Mucosa of descending colon (tissue), 3 donors: ENCODE results near the gene APOL6. TPM values are rescaled to one million over a fixed set of nuclear protein-coding genes. Genes with fewer than 3 reads are reported as not detected.

ENCODE experiments used
- ATAC-seq: fragments of 200-7000 bp; cut with Tn5 transposase; one replicate; pipeline ENCODE4 v1.9.1; 2020; ENCODE audit warnings: mild to moderate bottlenecking, moderate library complexity
- DNase-seq, 3 donors: peaks; one replicate each; pipeline ENCODE4 v3.0.0-alpha.2; 2020
- H3K36me3 ChIP-seq: fragments of 200-600 bp; one replicate; pipeline ENCODE4 v1.8.0; 2021; ENCODE audit warnings: low read depth, mild to moderate bottlenecking
- H3K4me1 ChIP-seq: fragments of 200-600 bp; one replicate; pipeline ENCODE4 v1.8.0; 2021; ENCODE audit warnings: low read depth, mild to moderate bottlenecking
- H3K4me3 ChIP-seq: fragments of 200-600 bp; one replicate; pipeline ENCODE4 v1.8.0; 2021; ENCODE audit warnings: mild to moderate bottlenecking
- H3K9me3 ChIP-seq: fragments of 200-600 bp; one replicate; pipeline ENCODE4 v1.8.0; 2021; ENCODE audit warnings: mild to moderate bottlenecking
- intact Hi-C, 2 donors: fragments of 100-400 bp; cut with DNase I in 1 of 2; cut with micrococcal nuclease in 1 of 2; formaldehyde crosslinking; loops; one replicate each; pipeline versions ENCODE4 v1.11.0 to v1.11.1; 2022; cut with DNase I, micrococcal nuclease
- total RNA-seq, 3 donors: library from RNA; stranded (reverse); fragmentation: NEBNext Ultra II Directional in 2 of 3; extraction: Animal tissue kit (Norgen Biotek cat#: 25700) in 2 of 3; gene quantifications; one replicate each; pipeline versions ENCODE4 v1.2.1 to v1.2.4, GENCODE V29; 2021 to 2023
- TF ChIP-seq, protein P1 (sequence below): fragments of 200-600 bp; IDR thresholded peaks from one replicate; pipeline ENCODE4 v1.8.0; 2022; ENCODE audit warnings: antibody characterized with exemption, mild to moderate bottlenecking
- donor health status: DM: no; HTN: no; CAD: no; lungs with moderate emphysema.
- donor health status: DM: no; HTN: no; CAD: no.
- donor health status: DM: no; HTN: yes; CAD: no.

APOL6 gene
- total RNA-seq, 3 donors from 2014 or later = 40.3 to 43.1 (median 42.1) TPM

DNA sequence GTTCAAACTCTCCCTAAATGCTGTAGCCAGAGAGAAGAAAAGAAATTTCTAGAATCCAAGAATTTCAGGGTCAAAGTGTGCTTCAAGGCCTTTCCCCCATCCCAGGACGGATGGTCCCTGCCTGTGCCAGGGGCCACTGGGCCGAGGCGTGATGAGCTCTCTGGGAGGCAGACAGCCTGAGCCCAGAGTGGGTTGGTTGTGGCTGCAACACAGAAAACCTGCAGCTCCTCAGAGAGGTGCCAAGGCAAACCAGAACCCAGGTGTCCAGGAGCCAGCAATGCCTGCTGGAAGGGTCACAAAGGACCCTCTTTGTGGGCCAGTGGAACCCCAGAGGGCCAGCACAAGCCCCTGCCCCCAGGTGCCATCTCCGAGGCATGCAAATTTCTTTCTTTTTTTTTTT, 2.6 kb upstream of the APOL6 start:
- DNase-seq (no peak), ATAC-seq (no peak)
- Histone ChIP-seq H3K36me3 (no peaks in the 10 kb centered on the region), H3K9me3 (no peaks in the 10 kb centered on the region), H3K4me3 (no peak overlapping the region), H3K4me1 (peaks cover 19% of the 10 kb centered on the region)
- TF ChIP-seq, protein P1, sequence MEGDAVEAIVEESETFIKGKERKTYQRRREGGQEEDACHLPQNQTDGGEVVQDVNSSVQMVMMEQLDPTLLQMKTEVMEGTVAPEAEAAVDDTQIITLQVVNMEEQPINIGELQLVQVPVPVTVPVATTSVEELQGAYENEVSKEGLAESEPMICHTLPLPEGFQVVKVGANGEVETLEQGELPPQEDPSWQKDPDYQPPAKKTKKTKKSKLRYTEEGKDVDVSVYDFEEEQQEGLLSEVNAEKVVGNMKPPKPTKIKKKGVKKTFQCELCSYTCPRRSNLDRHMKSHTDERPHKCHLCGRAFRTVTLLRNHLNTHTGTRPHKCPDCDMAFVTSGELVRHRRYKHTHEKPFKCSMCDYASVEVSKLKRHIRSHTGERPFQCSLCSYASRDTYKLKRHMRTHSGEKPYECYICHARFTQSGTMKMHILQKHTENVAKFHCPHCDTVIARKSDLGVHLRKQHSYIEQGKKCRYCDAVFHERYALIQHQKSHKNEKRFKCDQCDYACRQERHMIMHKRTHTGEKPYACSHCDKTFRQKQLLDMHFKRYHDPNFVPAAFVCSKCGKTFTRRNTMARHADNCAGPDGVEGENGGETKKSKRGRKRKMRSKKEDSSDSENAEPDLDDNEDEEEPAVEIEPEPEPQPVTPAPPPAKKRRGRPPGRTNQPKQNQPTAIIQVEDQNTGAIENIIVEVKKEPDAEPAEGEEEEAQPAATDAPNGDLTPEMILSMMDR = no peak
- intact Hi-C loops = no loop called here

DNA sequence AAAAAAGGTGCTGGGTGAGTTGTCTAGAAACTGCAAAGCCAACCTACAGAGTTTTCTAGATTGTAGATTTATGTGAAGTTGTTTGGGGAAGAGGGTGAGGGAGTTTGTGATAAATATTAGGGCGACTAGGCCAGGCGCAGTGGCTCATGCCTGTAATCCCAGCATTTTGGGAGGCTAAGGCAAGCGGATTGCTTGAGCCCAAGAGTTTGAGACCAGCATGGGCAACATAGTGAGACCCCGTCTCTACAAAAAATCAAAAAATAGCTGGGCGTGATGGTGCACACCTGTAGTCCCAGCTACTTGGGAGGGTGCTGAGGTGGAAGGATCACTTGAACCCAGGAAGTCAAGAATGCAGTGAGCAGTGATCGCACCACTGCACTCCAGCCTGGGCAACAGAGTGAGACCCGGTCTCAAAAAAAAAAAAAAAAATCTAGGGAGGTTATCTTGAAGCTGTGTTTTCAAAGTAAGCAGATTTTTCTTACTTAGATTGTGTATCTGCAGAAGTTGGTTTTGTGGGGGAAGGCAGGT, 844 bp downstream of the APOL6 start:
- peaks cover 16% of the 10 kb centered on the region for H3K4me1 ChIP-seq
- ATAC-seq (peak; percentile 38), DNase-seq (no peak)
- TF ChIP-seq, protein P1 = no peak
- H3K36me3 ChIP-seq = no peaks in the 10 kb centered on the region
- intact Hi-C loops = no loop called here
- H3K4me3 ChIP-seq = peak overlapping the region; percentile 83
- H3K9me3 ChIP-seq = peaks cover 2% of the 10 kb centered on the region

DNA sequence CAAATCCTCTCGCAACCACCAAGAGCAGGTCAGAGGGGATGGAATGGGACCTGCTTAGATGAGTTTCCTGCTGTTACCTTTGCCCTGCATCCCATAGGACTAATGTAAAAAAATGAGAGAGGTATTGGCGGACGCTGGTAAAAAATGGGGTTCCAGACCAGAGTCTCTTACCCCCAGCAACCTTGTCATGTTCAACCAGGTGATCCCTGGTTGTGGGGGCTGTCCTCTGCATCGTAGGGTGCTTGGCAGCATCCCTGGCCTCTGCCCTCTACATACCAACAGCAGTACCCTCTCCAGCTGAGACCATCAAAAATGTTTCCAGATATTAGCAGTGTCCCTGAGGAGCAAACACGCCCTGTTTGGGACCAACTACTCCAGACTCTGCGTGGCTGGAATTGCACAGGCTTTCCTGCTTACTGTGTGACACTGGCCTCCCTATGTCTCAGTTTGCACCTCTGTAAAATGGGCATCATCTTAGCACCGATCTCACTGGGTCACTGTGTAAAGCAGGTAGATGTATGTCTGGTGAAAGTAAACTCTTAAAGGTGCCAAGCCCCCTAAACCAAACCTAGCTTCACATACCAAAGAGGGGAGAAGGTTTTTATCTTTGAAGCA, 1.5 kb downstream of the APOL6 start:
- Histone ChIP-seq H3K4me1 (peaks cover 16% of the 10 kb centered on the region), H3K36me3 (no peaks in the 10 kb centered on the region), H3K9me3 (peaks cover 2% of the 10 kb centered on the region), H3K4me3 (no peak overlapping the region)
- DNase-seq (no peak), ATAC-seq (no peak)
- TF ChIP-seq, protein P1 = no peak
- intact Hi-C loops = no loop called here

DNA sequence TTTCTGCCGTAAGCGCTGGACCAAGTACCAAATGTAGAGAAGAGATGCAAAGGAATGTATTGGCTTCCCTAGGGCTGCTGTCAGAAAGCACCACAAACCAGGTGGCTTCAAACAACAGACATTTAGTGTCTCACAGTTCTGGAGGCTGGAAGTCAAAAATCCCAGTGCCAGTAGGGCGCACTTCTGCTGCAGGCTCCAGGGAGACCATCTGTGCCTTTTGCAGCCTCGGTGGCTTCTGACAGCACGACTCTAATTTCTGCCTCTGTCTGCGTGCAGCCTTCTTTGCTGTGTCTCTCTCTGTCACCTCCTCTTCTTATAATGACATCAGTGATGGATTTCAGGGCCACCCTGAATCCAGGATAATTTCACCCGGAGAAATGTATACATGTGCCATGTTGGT, 2.8 kb downstream of the APOL6 start:
- Histone ChIP-seq H3K4me1 (peaks cover 16% of the 10 kb centered on the region), H3K36me3 (no peaks in the 10 kb centered on the region), H3K9me3 (peaks cover 2% of the 10 kb centered on the region), H3K4me3 (no peak overlapping the region)
- ATAC-seq (no peak), DNase-seq (no peak)
- TF ChIP-seq, protein P1 = no peak
- intact Hi-C loops = no loop called here

DNA sequence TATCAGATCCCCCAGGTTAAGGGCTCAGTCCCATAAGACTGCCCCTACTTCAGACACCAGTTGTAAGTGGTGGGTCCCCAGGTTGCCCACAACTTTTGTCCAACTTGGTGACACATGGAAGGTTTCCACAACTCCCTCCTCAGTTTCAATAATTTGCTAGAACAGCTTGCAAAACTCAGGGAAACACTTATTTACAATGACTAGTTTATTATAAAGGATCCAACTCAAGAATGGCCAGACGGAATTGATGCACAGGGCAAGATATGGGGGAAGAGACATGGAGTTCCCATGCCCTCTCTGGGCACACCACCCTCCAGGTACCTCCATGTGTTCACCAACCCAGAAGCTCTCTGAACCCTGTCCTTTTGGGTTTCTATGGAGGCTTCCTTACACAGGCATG, 5.6 kb downstream of the APOL6 start:
- peaks cover 2% of the 10 kb centered on the region for H3K9me3 ChIP-seq
- H3K36me3 ChIP-seq = peaks cover 6% of the 10 kb centered on the region
- TF ChIP-seq, protein P1 = no peak
- H3K4me3 ChIP-seq = no peak overlapping the region
- DNase-seq (no peak), ATAC-seq (no peak)
- intact Hi-C loops = no loop called here
- peaks cover 10% of the 10 kb centered on the region for H3K4me1 ChIP-seq
